Endodermal cell (in vitro differentiated cells): ENCODE results near the gene PLCH2. TPM values are rescaled to one million over a fixed set of nuclear protein-coding genes. Genes with fewer than 3 reads are reported as not detected.

ENCODE experiments used
- DNase-seq: peaks from one replicate; pipeline ENCODE4 v3.0.0-alpha.2; 2017
- H3K27ac ChIP-seq: 2 replicates; pipeline ENCODE4 v1.5.1; 2013; ENCODE audit warnings: mild to moderate bottlenecking, low read depth, low read length, moderate library complexity
- H3K27me3 ChIP-seq: 2 replicates; pipeline ENCODE4 v1.6.1; 2013; ENCODE audit warnings: mild to moderate bottlenecking, low read length, moderate library complexity; ENCODE audit not compliant: insufficient read depth, control insufficient read depth, poor library complexity, severe bottlenecking
- H3K36me3 ChIP-seq: 2 replicates; pipeline ENCODE4 v1.7.0; 2013; ENCODE audit warnings: mild to moderate bottlenecking, low read length, moderate library complexity; ENCODE audit not compliant: control insufficient read depth, insufficient read depth
- H3K4me1 ChIP-seq: one replicate; pipeline ENCODE4 v1.7.0; 2013; ENCODE audit warnings: low read length; ENCODE audit not compliant: control insufficient read depth, insufficient read depth
- H3K4me3 ChIP-seq: 2 replicates; pipeline ENCODE4 v1.5.1; 2013; ENCODE audit warnings: mild to moderate bottlenecking, low read length, moderate library complexity
- H3K9ac ChIP-seq: 2 replicates; pipeline ENCODE4 v1.6.1; 2013; ENCODE audit warnings: mild to moderate bottlenecking, low read length, moderate library complexity; ENCODE audit not compliant: poor library complexity, severe bottlenecking; ENCODE audit errors: extremely low read depth
- H3K9me3 ChIP-seq: 2 replicates; pipeline ENCODE4 v1.6.1; 2013; ENCODE audit warnings: mild to moderate bottlenecking, low read length, moderate library complexity; ENCODE audit not compliant: control insufficient read depth
- H3K27ac Mint-ChIP-seq: 2 replicates; pipeline ENCODE4 v1.8.0; 2020; ENCODE audit warnings: mixed read lengths
- H3K27me3 Mint-ChIP-seq: 2 replicates; pipeline ENCODE4 v1.8.0; 2021; ENCODE audit warnings: mild to moderate bottlenecking, mixed read lengths; ENCODE audit not compliant: insufficient read depth
- H3K36me3 Mint-ChIP-seq: 2 replicates; pipeline ENCODE4 v1.8.0; 2020; ENCODE audit warnings: low read depth, mixed read lengths
- H3K4me1 Mint-ChIP-seq: 2 replicates; pipeline ENCODE4 v1.8.0; 2020; ENCODE audit warnings: mixed read lengths
- H3K4me3 Mint-ChIP-seq: 2 replicates; pipeline ENCODE4 v1.8.0; 2020; ENCODE audit warnings: mild to moderate bottlenecking, moderate library complexity, mixed read lengths
- H3K9me3 Mint-ChIP-seq: 2 replicates; pipeline ENCODE4 v1.8.0; 2020; ENCODE audit warnings: mild to moderate bottlenecking, mixed read lengths
- WGBS, 2 experiments: methylation state at CpG; one replicate each; pipeline versions ENCODE4 v1.1.5 to v1.1.7; 2013; ENCODE audit warnings: missing lambda C conversion rate in 2 of 2, mixed read lengths in 1 of 2; ENCODE audit not compliant: insufficient coverage in 1 of 2, insufficient read length in 1 of 2; 5-methylcytosine and 5-hydroxymethylcytosine counted together
- total RNA-seq, 2 donors: library from RNA; stranded (reverse); fragmentation: NEBNext Ultra II Directional in 1 of 2; extraction: Animal tissue kit (Norgen Biotek cat#: 25700) in 1 of 2; gene quantifications; 2 replicates in 1 of 2; 3 replicates in 1 of 2; pipeline ENCODE4 v1.2.1, GENCODE V29; 2021
- TF ChIP-seq, protein P1 (sequence below): fragments of 200-600 bp; sonication (generic); conservative IDR thresholded peaks from 2 replicates; pipeline ENCODE4 v1.5.0; 2021; ENCODE audit warnings: antibody characterized with exemption, mild to moderate bottlenecking

The PLCH2 gene
- total RNA-seq, 2 donors from 2014 or later: 0.18 to 0.31 TPM

DNA sequence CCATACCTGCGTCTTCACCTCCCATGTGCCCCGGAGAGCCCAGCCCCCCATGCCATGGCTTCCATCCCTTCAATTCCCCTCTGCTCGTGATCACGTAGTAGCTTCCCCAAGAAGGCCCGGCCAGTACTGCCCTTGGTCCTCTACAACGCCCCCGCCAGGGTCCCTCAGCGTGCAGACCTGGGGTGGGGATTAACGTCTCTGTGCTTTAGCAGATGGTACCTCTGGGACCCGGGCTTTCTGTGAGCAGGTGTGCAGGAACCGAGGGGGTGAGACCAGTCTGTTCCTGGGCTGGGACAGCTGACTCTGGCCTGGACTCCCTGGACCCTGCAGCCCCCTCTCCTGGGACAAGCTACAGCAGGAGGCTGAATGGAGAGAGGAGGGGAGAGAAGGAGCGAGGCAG lies 1.2 kb downstream of the PLCH2 start:
- H3K27me3 ChIP-seq: no peaks in the 10 kb centered on the region
- 83 to 95% methylated on average over 5 to 12 of the region's 12 CpGs for WGBS, 2 experiments
- no peaks in the 10 kb centered on the region for H3K4me1 Mint-ChIP-seq
- H3K4me3 Mint-ChIP-seq: no peak overlapping the region
- no peaks in the 10 kb centered on the region for H3K4me1 ChIP-seq
- H3K36me3 ChIP-seq: no peaks in the 10 kb centered on the region
- H3K9me3 ChIP-seq: no peaks in the 10 kb centered on the region
- no peak overlapping the region for H3K4me3 ChIP-seq
- no peaks in the 10 kb centered on the region for H3K36me3 Mint-ChIP-seq
- H3K27ac ChIP-seq: no peak overlapping the region
- no peaks in the 10 kb centered on the region for H3K27me3 Mint-ChIP-seq
- TF ChIP-seq, protein P1, sequence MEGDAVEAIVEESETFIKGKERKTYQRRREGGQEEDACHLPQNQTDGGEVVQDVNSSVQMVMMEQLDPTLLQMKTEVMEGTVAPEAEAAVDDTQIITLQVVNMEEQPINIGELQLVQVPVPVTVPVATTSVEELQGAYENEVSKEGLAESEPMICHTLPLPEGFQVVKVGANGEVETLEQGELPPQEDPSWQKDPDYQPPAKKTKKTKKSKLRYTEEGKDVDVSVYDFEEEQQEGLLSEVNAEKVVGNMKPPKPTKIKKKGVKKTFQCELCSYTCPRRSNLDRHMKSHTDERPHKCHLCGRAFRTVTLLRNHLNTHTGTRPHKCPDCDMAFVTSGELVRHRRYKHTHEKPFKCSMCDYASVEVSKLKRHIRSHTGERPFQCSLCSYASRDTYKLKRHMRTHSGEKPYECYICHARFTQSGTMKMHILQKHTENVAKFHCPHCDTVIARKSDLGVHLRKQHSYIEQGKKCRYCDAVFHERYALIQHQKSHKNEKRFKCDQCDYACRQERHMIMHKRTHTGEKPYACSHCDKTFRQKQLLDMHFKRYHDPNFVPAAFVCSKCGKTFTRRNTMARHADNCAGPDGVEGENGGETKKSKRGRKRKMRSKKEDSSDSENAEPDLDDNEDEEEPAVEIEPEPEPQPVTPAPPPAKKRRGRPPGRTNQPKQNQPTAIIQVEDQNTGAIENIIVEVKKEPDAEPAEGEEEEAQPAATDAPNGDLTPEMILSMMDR: no peak
- DNase-seq: no peak
- no peak overlapping the region for H3K27ac Mint-ChIP-seq
- no peak overlapping the region for H3K9ac ChIP-seq
- H3K9me3 Mint-ChIP-seq: no peaks in the 10 kb centered on the region

DNA sequence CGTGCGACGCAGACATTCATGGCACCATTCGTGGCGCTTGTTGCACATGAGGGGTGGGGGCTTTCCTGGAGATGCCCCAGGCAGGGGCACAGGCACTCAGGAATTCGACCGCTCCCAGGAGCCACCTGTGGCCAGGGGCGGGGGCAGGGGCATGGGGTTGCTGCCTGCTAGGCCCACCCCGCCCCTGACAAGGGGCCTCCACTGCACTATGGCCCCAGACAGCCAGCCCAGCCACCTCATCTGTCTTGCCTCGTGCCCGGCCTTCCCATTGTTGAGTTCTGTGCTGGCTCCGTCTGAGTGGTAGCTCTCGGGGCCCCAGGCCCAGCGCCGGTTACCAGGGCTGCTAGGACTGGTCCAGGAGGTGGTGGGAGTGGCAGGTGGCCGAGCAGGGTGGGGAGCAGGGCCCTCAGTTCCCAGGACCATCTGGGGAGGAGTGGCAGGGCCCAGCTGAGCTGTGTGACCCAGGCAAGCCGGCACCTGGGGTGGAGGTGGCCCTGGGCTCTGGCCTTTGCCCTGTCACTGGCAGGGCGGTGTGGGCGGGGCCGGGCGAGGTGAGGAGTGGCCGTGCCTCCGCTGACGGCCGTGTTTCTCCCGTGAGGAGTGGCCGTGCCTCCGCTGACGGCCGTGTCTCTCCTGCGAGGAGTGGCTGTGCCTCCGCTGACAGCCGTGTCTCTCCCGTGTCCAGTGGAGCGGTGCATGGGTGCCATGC lies 1.9 kb downstream of the PLCH2 start:
- Mint-ChIP-seq H3K36me3 (no peaks in the 10 kb centered on the region), H3K4me1 (no peaks in the 10 kb centered on the region), H3K4me3 (no peak overlapping the region), H3K9me3 (no peaks in the 10 kb centered on the region), H3K27me3 (no peaks in the 10 kb centered on the region), H3K27ac (no peak overlapping the region)
- TF ChIP-seq, protein P1: no peak
- Histone ChIP-seq H3K4me1 (no peaks in the 10 kb centered on the region), H3K4me3 (no peak overlapping the region), H3K9me3 (no peaks in the 10 kb centered on the region), H3K9ac (no peak overlapping the region), H3K27me3 (no peaks in the 10 kb centered on the region), H3K36me3 (no peaks in the 10 kb centered on the region), H3K27ac (no peak overlapping the region)
- no peak for DNase-seq
- WGBS, 2 experiments: 90% methylated on average over 21 to 35 of the region's 35 CpGs

DNA sequence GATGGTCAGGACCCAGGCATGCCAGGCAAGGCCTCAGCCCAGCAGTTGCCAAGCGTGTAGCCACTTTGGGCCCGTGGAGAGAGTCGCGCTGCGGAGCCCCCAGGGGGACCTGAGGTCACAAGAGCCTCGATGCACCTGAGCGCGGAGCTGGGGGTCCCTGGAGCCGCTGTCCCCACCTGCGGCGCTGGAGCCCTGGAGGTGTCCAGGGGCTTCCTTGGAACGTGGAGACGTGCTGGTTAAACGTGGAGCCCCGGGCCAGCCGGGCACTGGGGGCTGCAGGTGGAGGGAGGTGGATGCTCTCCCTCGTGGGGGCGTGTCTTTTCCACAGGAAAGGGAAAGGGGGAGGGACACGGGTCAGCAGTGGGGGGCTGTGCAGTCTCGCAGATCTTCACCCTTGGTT lies 3.1 kb downstream of the PLCH2 start:
- Histone ChIP-seq H3K27me3 (no peaks in the 10 kb centered on the region), H3K9ac (no peak overlapping the region), H3K36me3 (no peaks in the 10 kb centered on the region), H3K4me3 (no peak overlapping the region), H3K27ac (no peak overlapping the region), H3K4me1 (no peaks in the 10 kb centered on the region), H3K9me3 (no peaks in the 10 kb centered on the region)
- Mint-ChIP-seq H3K4me3 (no peak overlapping the region), H3K27ac (no peak overlapping the region), H3K9me3 (no peaks in the 10 kb centered on the region), H3K4me1 (no peaks in the 10 kb centered on the region), H3K27me3 (no peaks in the 10 kb centered on the region), H3K36me3 (no peaks in the 10 kb centered on the region)
- WGBS, 2 experiments: 86 to 91% methylated on average over 14 to 20 of the region's 20 CpGs
- TF ChIP-seq, protein P1: no peak
- no peak for DNase-seq
